Measurements from ENCODE around the gene ALDH1L1.

ALDH1L1 gene

DNA sequence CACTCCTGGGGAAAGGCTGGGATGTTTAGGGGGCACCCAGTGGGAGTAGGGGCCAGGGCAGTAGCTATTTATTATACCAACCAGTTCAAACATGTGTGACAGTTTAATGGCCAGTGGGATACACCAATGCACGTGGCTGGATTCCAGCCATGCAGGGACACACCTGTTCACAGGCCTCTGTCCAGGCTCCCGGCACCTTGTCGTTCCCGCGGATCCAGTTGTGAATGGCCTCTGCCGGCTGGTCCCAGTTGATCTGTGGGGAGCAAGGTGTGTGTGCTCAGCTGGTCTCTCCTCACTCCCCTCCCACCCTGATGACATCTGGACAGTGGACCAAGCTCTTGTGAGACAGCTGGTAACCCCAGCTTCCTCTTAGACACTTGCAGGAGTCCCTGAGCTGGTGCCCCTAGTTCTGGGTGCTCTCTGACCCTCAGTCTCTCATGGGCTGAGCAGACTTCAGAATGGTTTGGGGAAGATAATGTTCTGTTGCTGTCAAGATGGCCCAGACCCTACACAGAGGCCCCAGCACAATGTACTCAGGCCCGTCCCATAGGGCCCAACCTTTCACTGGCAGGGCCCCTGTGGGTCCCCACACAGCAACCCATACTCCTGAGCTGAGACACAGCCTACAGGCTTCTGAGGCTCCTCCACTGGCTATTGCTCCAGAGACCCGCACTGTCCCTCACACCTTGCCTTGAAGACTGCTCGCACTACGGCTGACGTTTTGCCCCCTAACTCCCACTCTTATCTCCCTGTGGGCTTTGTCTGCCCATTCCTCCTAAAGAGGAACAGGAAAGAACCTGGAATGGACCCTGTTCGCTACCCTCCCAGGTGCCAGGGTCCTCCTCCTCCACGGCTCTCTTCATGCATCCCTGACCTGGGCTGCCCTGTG is 25.8 kb downstream of the ALDH1L1 start:
- DNase-seq (ENCODE audit: low spot score): peak; percentile 4

DNA sequence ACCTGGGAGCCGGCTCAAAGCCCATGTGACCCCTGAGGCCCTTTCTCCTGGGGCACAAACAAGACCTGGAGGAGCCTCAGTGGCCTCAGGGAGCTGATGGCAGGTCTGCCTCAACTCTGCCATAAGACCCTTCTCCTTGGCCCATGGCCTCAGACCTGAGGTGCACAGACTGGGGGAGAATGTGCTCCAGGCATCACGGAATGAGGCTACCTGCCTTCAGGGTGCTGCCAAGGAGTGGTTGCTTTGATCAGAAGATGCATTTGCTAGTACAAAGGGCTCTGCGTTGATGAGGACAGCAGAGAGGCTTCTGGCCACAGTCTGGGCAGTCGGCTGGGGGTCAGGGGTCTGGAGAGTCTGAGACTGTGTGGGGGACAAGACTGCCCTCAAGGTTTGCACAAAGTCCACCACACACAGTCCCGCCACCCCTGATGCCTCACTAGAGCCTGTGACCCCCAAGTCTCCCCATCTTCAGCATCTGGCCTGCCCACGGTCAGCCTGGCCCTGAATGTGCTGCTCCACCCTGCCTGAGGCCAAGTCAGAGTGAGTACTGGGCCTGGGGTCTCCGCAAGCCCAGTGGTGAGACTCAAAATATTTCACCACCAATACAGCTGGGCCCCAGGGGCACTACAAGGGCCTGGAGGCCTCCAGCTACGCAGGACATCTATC is 26.6 kb downstream of the ALDH1L1 start:
- DNase-seq (ENCODE audit: low spot score): peak; percentile 5

DNA sequence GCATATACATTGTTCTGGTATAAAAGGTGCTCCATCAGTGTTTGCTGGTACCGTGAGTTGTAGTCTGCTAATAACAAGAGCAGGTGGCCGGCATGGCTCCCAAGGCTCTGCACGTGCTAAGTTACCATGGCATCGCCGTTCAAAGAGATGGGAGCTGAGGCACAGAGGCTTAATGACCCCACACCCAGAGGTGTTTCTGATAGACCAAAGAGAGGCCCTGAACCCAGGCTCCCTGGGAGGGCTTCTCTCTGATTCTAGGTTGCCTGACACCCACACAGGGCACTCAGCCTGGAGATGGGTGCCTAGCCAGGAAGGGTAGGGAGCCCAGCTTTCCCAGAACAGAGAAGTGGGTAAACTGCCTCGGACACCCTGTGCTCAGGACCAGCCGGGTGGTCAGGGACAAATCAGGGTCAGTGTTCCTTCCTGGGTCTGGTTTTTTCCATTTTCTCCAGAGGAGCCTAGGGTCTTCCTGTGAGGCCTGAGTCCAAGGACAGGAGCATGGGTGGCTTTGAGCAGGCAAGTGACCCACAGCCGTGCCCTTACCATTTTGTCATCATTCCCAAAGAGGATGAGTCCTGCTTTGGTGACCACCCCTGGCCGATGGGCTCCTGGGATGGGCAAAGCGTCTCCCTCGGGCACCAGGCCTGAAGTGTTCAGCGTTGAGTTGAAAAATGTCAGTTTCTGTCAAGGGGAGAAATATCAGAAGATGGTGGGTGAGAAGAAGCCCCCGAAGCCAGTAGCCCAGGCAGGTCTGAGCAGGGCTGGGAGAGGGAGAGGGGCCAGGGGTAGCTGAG is 27.3 kb downstream of the ALDH1L1 start:
- peak; percentile 4 for DNase-seq (ENCODE audit: low spot score)

DNA sequence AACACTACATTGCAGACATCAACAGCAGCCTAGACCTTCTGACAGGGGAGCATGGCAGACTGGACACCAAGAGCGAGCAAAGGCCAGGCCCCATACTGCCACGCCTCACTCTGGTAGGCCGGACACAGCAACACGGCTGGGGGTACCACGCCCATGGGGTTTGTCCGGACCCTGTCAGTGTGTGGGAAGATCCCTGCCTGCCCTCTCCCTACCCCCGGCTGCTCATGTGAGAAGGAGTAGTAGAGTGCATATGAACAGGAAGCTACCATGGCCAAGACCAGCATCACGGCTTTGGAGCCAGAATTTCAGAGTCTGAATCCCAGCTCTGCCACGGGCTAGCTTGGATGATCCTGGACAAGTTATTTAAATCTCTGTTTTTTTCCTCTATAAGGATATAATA is 27.9 kb downstream of the ALDH1L1 start:
- peak; percentile 4 for DNase-seq (ENCODE audit: low spot score)

DNA sequence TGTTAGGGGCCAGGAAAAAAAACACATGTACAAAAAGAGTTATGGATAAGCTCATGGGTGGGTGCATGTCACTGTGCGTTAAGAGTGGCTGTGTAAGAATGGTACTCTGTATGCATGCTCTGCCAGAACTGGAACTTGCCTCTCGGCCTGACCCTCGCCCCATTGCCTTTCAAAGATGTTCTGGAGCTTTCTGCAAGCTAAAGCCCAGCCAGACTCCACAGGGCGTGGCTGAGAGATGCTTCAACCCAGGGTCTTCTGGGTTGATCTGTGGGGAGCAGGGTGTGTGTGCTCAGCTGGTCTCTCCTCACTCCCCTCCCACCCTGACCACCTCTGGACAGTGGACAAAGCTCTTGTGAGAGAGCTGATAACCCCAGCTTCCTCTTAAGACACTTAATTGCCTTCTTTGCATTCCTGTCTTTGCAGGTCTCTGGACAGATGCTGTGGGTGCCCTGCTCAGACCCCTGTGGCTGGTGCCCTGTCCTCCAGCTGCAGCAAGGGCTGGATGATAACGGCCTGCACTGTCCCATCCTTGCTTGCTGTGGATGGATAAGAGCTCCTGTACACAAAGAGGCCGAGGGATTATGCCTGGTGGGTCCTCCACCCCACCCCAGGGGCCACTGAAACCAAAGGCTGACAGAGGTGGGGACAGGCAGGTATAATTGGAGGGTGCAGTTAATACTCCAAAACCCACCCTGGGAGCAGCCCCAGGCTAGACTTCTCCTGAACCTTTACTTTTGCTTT is 28.7 kb downstream of the ALDH1L1 start:
- DNase-seq (ENCODE audit: low spot score): peak; percentile 2

DNA sequence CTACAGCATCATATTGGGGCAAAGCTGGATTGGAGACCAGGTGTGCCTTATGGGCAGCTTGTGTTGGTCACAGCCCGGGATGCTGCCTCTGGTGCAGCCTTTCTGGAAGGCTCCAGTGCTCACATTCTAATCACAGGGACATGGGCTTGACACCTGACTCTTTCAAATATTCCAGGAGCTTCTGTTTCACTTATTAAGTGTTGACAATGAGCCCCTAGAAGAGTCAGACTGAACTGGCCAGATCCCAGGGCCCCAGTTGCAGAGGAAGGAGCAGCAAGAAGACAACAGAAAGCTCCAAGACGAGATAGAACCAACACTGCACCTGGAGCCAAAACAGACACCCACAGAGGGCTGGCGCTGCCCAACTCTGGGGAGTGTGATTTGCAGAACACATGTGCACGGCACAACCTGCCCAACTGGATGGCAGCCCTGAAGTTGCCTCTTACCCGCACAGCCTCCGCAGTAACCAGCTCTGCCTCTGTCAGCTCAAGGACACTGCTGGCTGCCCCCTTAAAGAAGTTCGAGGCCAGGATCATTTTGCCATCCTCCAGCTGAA is 30.3 kb downstream of the ALDH1L1 start:
- DNase-seq (ENCODE audit: low spot score): peak; percentile 4

DNA sequence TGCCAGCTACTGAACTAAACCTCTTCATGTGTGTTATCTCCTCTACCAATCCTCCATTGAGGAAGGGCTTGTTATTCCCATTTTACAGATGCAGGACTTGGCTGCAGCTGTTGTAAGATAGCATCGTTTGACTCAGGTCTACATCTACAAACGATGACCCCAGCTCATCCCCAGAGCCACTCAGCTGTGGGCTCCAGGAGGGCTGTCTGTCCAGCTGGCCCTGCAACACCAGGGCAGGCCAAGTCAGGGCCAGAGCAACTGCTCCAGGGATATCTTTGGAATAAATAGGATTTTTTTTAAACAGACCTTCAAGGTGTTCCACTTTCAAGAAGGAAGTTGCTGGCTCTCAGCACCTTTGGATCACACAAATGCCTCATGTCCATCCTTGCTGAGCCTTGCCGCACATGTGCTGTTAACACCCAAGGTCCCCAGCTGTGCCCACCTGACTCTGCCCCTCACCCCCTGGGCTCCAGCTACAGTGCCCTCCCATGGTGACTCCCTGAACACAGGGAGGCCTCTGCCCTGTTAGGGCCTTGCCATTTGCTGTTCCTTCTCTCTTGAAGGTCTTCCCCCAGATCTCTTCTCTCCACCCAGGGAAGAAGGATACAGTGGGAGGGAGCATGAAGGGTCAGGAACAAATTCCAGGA is 31.0 kb downstream of the ALDH1L1 start:
- DNase-seq (ENCODE audit: low spot score): peak; percentile 6

DNA sequence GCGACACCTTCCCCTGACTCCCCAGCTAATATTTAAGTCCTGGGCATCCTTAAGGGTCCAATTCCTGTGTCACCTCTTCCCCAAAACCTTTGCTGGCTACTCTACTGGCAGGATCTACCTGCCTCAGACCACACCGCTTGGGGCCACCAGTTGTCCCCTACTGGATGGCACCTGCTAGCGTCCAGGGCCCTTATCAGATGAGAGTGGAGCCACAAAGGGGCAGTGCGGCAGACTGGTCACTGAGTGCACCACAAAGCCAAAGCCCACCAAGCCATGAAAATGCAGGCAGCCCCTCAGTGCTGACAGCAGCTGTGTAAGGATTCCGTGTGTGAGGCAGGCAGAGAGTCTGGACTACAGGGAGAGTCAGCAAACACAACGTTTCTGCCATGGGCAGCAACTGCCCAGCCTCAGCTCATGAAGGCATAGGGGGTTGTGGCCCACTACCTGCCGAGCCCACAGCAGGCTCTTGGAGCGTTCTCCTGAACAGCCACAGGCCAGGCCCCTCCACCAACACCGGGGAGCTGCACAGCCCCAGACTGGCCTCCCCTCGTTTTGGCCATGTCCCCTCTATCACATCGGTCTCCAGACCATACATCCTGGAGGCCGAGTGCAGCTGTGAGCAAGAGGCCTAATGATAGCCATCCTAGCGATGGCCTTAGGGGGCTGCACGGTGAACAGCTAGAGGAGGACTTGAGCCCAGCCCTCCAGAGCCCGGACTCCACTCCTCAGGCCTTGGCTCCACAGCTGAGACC is 32.3 kb downstream of the ALDH1L1 start:
- DNase-seq (ENCODE audit: low spot score): peak; percentile 4

DNA sequence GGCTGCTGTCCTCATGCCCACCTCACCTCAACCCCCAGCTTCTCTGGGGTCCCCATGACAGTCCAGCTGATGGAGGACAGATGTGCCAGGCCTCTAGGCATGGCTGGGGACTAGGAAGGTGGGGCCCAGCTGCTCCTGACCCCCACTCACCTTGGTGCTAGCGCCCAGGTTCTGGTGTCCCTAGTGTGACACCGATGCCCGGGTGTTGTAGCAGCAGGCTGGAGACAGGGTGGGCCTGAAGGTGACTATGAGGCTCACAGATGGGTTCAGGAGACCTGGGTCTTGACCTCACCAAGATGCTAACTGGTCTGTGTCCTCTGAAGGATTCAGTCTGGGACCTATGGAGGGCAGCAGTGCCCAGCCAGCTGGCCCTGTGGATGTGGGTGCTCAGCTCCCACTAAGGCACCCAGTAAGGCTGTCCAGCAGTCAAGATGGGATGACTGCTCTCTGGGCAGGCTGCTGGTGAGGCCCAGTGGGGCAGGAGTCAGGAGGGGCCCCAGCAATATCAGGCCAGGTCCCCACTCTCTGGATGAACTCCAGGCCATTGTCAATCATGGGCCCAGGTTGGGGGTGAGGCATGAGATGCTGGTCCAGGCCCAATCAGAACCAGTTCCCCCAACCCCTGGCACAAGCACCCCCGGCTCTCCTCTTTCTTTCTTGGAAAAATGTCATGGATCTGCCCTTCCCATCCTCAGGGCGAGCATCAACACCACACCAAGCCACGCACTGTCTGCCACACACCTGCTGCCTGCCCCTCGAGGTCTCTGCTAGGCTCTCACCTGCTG is 33.0 kb downstream of the ALDH1L1 start:
- DNase-seq (ENCODE audit: low spot score): peak; percentile 3

DNA sequence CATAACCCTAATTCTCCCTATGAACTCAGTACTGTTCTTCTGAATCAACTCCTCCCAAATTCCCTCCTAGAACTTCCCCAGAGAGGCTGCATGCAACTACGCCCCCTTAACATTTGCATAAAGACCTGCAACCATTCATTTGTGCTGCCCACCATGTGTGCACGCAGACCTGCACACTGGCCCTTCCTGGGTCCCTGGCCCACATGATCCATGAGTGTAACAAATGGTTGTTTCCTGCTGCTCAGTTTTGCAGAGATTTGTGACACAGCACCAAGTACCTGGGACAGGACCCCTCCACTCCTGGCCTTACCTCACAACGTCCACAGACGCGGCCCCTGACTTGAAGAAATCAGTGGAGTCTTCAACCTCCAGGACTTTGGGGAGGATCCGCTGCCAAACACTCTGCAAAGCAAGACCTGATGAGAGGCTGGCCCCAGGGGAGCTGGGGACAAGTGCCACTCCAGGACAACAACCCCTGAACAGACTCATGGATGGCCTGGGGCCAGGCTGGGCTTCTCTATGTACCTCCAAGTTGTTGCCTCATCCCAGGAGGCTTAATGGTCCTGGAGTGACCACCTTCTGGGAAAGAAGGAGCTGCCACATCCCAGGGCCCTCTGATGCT is 33.8 kb downstream of the ALDH1L1 start:
- peak; percentile 3 for DNase-seq (ENCODE audit: low spot score)

DNA sequence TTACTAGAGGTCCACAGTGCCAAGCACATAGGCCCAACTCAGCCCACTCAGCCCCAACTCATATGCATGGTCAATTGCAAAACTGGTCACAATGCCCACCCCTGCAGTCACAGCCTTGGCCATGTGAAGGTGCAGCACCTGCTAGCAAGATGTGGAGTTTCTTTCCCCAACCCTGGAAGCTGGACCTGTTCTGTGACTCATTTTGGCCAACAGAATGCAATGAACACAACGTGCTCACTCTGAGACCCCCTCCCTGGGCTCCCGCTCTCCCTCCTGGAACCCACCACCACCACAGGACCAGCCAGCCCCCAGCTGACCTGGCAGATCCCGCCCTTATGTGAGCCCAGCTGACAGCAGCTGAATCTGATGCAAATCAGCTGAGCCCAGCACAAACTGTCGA is 34.4 kb downstream of the ALDH1L1 start:
- DNase-seq (ENCODE audit: low spot score): peak; percentile 2

DNA sequence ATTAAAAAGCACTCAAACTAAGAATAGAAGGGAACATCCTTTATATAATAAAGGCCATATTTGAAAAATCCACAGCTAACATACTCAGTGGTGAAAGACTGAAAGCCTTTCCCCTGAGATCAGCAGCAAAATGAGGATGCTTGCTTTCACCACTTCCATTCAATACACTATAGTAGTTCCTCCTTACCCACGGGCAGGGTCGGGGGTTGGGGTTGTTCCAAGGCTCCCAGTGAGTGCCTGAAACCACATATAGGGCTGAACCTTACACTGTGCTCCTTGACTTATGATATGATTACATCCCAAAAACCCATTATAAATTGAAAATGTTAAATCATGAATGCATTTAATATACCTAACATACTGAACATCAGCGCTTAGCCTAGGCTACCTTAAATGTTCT is 37.7 kb downstream of the ALDH1L1 start:
- DNase-seq (ENCODE audit: low spot score): no peak

DNA sequence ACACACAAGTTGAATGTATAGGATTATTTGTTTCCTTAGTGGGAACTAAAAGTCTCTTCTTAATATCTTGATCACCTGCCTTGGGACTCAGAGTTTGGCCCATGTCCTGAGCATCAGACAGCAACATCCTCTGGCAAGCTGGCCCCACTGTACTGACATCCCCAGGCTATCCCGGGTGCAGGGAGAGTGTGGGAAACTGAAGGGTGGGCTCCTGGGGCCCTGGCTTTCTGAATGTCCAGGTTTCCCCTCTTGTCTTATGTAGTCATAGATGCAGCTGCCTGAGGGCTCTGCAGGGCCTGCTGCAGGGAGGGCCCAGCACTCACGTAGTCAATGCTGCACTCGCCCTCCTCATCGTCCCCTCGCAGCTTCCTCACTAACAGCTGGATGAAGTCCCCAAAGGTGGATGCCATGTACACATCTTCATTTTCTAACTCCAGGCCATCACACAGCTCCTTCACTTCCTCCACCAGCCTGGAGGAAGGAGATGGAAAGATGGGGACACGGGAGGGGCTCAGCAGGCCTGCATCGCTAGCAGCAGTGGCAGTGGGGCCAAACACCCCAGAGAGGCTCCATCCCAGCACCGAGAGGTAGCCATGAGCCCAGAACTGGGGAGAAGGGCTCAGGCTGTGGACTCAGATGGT is 42.8 kb downstream of the ALDH1L1 start:
- DNase-seq (ENCODE audit: low spot score): no peak

DNA sequence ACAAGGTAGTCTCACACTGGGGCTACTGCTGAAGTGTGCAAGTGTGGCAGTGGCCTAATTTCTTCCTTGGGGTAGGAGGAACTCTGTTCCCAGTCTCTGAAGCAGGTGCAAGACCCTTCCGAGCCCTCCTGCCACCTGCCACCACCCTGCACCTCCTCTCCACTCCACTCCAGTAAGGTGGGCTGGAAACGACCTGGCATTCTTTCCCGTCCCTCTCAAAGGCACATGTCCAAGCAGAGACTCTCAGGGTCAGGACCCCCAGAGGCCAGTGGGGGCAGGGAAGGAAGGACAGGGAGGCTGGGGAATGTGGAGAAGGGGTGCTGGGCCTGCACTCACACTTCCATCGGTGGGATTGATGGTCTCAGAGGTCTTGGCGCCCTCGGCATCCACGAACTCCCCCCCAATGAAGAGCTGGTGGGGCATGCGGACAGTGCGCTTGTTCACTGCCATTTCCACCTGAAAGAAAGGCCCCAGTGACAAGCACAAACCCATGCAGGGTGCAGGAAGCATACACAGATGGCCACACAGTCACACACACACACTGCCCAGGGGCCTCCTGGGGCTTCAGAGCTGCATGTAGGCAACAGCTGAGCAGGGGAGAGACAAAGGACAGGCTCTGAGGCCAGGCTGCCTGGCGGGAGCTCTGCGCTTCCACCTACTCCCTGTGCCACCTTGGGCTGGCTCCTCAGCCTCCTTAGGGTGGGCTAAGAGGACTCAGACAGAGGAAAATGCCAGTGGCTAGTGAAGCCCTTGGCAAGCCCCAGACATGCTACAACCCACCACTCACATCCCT is 43.8 kb downstream of the ALDH1L1 start:
- no peak for DNase-seq (ENCODE audit: low spot score)

DNA sequence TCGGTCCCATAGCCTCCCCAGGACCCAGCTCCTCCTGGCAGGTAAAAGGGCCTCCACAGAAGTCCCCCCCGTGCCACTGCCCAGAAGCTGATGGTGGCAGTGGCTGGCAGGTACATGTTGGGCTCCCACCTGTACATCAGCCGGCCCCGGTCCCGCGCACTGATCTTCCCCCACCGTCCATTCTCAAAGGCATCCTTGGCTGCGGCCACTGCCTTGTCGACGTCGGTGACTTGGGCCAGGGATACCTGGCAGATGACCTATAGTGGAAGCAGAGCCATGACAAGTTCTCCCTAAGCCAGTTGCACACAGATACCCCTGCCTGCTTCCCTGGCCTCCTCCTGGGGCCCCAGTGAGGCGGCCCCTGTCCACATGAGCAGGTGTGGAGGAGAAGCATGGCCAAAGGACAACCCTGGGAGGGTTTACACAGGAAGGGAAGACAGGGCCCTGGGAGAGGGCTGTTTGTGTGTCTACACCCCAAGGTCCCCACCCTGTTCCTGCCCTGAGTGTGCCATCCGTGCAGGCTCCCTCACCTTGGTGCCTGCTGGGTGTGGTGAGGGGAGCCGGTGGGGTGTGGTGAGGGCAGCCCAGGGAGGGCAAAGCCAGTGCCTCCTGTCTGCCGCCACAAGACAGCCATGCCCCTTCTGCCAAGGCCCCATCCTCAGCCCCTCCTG is 44.8 kb downstream of the ALDH1L1 start:
- no peak for DNase-seq (ENCODE audit: low spot score)

DNA sequence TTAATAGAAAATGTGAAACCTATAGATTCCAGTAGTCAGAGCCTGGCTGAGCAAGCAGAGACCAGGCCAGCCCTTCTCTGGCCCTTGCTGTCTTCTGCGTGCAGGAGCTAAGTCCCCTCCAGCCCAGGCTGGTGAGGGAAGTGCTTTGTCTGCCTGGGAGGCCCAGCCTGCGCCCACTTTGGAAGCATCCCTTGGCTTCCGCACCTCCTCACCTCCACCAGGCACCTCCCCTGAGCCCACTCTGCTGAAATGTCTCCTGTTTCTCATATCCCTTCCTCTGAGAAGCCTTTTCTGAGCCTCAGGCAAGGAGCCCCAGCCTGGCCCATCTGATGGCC is 45.3 kb downstream of the ALDH1L1 start:
- DNase-seq (ENCODE audit: low spot score): no peak
